CD4-positive, alpha-beta T cell treated with Interleukin-2 at 100 ng/mL for 4 hours (primary cell): Measurements from ENCODE around the gene RAD51B.
"Not testable (repeated sequence)": the region's sequence is repeated elsewhere in the genome, so short reads cannot be mapped to it uniquely, and the experiment has no call there.

ENCODE experiments used
- DNase-seq: peaks from one replicate; pipeline ENCODE4 v3.0.0-alpha.2; 2020; ENCODE audit warnings: low spot score

The RAD51B gene

GRCh38 chr14:67819563-67820421 lies at the start of gene RAD51B:
TSS of gene RAD51B (plus strand) at chr14:67819779.
- peak; percentile 91 for DNase-seq

GRCh38 chr14:67773844-67774377 lies 45.7 kb upstream of the RAD51B start:
- DNase-seq: no peak

GRCh38 chr14:67776653-67777322 lies 42.8 kb upstream of the RAD51B start:
- no peak for DNase-seq

GRCh38 chr14:67778792-67779191 lies 40.8 kb upstream of the RAD51B start:
- no peak for DNase-seq

- no peak for DNase-seq
These were observed 37.5 kb upstream of the RAD51B start for GRCh38 chr14:67782090-67782489.

GRCh38 chr14:67784244-67784823 lies 35.2 kb upstream of the RAD51B start:
- no peak for DNase-seq

GRCh38 chr14:67785270-67786109 lies 34.1 kb upstream of the RAD51B start:
- no peak for DNase-seq

- no peak for DNase-seq
These were observed 31.9 kb upstream of the RAD51B start for GRCh38 chr14:67787673-67788072.

GRCh38 chr14:67798731-67799130 lies 20.8 kb upstream of the RAD51B start:
- DNase-seq: no peak

- no peak for DNase-seq
These were observed 18.8 kb upstream of the RAD51B start for GRCh38 chr14:67800743-67801142.

GRCh38 chr14:67806246-67806645 lies 13.3 kb upstream of the RAD51B start:
- DNase-seq: no peak

GRCh38 chr14:67814821-67815220 lies 4.8 kb upstream of the RAD51B start:
- no peak for DNase-seq

- peak; percentile 8 for DNase-seq
These were observed 3.9 kb upstream of the RAD51B start for GRCh38 chr14:67815573-67816225.

GRCh38 chr14:67816326-67817002 lies 3.1 kb upstream of the RAD51B start, which contains the start of gene ZFYVE26:
TSS of gene ZFYVE26 (minus strand) at chr14:67816590. CDS start at chr14:67815963, 627 bp downstream.
- DNase-seq: peak; percentile 92

- no peak for DNase-seq
These were observed 1.7 kb upstream of the RAD51B start for GRCh38 chr14:67817750-67818438.

GRCh38 chr14:67818476-67818875 lies 1.1 kb upstream of the RAD51B start:
- DNase-seq: not testable (repeated sequence)

GRCh38 chr14:67820428-67820971 lies 921 bp downstream of the RAD51B start:
- DNase-seq: peak; percentile 1

- no peak for DNase-seq
These were observed 1.5 kb downstream of the RAD51B start for GRCh38 chr14:67821121-67821520.

GRCh38 chr14:67831113-67831512 lies 11.5 kb downstream of the RAD51B start:
- DNase-seq: no peak

- no peak for DNase-seq
These were observed 13.8 kb downstream of the RAD51B start for GRCh38 chr14:67833403-67833802.
